HG03095 (cell line): ENCODE results near the gene CTSS.
"Not testable (repeated sequence)": the region's sequence is repeated elsewhere in the genome, so short reads cannot be mapped to it uniquely, and the experiment has no call there.

Experiments used
- ATAC-seq: cut with Tn5 transposase; IDR thresholded peaks from one replicate; pipeline ENCODE4 v1.9.1; 2021; ENCODE audit warnings: moderate library complexity; ENCODE audit not compliant: unreplicated experiment

The CTSS gene

GRCh38 chr1:150775931-150776505 lies 10.4 kb upstream of the CTSS start:
- not testable (repeated sequence) for ATAC-seq

DNA sequence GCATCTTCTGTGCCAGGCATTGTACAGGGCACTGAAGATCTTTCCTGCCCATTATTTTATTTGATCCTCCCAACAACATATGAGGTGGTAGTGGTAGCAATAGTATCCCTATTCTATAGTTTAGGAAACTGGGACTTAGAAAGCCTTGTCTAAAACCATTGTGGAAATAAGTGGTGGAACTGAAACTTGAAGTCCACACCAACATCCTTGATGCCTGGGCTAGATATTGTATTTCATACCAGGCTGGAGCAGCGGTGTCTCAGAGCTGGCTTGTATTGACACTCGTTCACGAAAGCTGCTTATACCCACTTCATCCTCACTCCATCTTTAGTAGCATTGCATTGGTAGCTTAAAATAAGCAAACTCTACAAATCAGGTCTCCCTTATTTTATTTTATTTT lies 9.7 kb upstream of the CTSS start:
- ATAC-seq = no peak

DNA sequence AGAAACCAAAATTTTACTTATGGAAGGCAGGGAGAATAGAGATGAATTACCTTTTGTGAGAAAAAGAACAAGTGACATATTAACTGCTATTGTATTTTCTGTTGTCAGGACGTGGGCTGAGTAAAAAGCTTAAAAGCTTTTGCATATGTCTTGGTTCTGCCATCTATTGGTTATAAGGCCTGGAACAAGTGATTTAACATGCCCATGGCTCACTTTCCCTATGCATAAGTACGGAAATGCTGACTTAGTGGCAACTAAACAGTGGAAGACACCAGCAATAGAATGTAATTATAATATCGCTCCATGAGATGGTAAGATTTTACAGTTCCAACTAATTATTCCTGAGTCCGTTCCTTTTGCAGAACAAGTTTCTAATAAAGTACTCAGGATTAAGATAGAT lies 6.7 kb upstream of the CTSS start:
- no peak for ATAC-seq

DNA sequence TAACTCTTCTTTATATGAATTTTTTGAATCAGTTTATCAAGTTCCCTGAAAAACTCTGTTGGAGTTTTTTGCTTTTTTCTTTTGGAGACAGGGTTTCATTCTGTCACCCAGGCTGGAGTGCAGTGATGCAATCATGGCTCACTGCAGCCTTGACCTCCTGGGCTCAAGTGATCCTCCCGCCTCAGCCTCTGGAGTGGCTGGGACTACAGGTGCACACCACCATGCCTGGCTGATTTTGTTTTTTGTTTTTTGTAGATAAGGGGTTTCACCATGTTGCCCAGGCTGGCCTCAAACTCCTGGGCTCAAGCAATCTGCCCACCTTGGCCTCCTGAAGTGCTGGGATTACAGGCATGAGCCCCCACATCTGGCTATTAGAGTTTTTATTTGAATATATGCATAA lies 2.1 kb upstream of the CTSS start:
- ATAC-seq = not testable (repeated sequence)

DNA sequence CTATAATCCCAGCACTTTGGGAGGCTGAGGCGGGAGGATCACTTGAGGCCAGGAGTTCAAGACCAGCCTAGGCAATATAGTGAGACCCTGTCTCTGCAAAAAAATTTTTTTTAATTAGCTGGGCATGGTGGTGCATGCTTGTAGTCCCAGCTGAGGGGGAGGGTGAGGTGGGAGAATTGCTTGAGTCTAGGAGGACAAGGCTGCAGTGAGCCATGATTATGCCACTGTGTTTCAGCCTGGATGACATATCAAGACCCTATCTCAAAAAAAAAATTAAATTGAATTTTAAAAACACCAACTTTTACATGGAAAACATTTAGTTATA lies 361 bp upstream of the CTSS start:
- ATAC-seq = peak; percentile 13

DNA sequence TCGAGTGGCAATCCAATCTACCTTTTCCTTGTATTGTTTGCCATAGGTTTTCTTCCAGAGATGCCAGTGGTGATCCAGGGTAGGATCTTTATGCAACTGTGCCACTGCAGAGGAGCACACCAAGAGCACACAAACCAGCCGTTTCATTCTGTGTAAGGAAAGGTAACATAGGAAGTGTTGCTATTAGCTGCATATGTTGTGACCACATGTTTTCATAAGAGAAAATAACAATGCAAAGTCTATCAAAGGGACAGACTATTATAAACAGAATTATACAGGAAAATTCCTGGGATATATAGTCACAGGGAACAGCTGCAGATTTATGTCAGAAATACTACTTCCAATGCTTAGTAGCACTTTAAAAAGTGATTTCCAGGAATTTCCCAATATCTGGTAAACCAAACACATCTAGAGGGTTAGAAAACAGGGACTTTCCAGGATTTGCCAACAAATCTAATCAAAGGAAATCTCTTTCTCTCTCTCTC lies 919 bp downstream of the CTSS start:
- no peak for ATAC-seq

DNA sequence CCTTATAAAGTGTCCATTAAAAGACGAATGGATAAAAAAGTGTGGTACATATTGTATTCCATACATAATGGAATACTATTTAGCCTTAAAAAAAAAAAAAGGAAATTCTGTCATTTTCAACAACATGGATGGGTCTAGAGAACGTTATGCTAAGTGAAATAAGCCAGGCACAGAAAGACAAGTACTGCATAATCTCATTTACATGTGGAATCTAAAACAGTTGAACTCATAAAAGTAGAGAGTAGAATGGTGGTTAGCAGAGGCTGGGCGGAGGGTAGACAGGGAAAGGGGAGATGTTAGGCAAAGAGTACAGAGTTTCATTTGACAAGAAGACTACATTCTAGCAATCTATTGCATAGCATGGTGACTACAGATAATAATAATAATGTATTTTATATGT lies 2.6 kb downstream of the CTSS start:
- ATAC-seq = no peak

- no peak for ATAC-seq
Measured at GRCh38 chr1:150762552-150762951, 3.0 kb downstream of the CTSS start.

GRCh38 chr1:150761801-150762200 lies 3.8 kb downstream of the CTSS start:
- no peak for ATAC-seq

- no peak for ATAC-seq
Measured at GRCh38 chr1:150760013-150760412, 5.6 kb downstream of the CTSS start.

DNA sequence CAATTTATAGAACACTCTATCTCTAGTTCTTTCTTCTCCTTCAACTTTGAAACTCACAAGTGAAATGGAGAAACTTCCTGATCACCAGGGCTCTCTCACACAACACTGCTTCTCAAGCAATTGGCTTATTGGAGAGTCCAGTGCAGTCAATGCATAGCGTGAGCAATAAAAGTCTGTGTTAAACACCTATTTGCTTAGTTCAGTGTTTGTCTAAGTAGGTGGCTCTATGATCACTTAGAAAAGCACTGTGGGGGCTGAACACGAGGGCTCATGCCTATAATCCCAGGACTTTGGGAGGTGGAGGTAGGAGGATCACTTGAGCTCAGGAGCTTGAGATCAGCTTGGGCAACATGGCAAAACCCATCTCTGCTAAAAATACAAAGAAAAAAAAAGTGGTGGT lies 12.2 kb downstream of the CTSS start:
- ATAC-seq = no peak

GRCh38 chr1:150751443-150751842 lies 14.1 kb downstream of the CTSS start:
- ATAC-seq = no peak

DNA sequence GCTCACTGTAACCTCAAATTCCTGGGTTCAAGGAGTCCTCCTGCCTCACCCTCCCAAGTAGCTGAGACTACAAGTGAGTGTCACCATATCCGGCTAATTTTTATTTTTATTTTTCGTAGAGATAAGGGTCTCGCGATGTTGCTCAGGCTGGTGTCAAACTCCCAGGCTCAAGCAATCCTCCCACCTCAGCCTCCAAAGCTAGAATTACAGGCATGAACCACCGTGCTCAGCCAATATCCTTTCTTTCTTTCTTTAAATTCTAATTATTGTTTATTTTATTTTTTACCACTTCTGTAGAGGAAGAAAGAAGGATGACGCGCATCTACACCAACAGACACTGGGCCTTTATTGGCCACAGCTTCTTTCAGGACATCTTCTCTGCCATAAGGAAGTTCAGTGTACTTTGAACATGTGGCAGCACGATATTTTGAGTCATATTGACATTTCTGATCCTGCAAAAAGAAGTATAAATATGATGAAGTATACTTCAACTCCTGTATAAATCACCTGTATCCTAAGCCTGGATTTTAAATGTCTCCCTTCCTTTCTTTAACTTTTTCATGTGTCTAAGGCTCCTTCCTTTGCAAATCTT lies 15.8 kb downstream of the CTSS start:
- ATAC-seq = no peak

GRCh38 chr1:150748878-150749719 lies 16.5 kb downstream of the CTSS start:
- no peak for ATAC-seq

- no peak for ATAC-seq
Measured at GRCh38 chr1:150730130-150730721, 35.4 kb downstream of the CTSS start.

DNA sequence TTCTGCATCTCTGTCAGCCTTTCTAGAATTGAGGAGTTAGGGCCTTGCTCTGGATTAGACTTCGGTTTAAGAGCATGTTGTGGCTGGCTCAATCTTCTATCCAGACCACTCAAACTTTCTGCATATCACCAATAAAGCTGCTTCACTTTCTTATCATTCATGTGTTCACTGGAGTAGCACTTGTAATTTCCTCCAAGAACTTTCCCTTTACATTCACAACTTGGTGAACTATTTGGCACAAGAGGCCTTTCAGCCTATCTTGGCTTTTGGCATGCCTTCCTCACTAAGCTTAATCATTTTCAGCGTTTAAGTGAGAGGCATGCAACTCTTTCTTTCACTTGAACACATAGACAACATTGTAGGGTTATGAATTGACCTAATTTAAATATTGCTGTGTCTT lies 41.2 kb downstream of the CTSS start:
- no peak for ATAC-seq

GRCh38 chr1:150720703-150721102 lies 44.9 kb downstream of the CTSS start, which contains the start of gene HORMAD1:
Gene HORMAD1, minus strand, starts transcription at chr1:150720895. Its CDS starts 1,390 bp downstream, at chr1:150719505.
- no peak for ATAC-seq

- ATAC-seq = no peak
Measured at GRCh38 chr1:150720098-150720497, 45.5 kb downstream of the CTSS start.

DNA sequence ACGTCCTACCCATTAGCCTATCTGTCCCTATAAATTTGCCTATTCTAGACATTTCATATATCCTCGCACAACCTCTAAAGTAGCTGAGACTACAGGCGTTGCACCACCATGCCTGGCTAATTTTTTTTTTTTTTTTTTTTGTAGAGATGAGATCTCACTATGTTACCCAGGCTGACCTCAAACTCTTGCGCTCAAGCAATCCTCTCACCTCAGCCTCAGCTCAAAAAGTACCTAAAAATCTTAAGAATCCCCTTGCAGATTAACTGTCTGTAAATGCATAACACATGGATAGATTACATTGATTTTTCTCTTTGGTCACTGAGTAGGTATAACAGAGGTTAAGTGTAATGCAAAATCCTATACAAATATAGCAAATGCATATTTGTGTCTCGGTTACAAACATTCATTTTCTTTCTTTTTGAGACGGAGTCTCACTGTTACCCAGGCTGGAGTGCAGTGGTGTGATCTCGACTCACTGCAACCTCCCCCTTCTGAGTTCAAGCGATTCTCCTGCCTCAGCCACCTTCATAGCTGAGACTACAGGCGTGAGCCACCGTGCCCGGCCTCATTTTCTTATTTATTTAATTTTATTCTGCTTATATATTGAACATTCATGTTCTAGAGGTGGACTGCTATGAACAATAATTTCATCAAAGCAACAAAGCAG lies 47.2 kb downstream of the CTSS start:
- no peak for ATAC-seq

DNA sequence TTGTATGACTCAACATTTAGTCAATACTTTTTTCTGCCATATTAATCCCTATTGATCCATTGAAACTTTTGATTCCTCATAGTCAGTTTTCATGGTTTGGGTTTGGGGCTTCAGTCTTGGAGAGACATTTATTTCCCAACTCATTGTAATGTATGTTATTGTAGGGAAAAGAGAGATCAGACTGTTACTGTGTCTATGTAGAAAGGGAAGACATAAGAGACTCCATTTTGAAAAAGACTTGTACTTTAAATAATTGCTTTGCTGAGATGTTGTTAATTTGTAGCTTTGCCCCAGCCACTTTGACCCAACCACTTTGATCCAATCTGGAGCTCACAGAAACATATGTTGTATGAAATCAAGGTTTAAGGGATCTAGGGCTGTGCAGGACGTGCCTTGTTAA lies 56.5 kb downstream of the CTSS start:
- not testable (repeated sequence) for ATAC-seq

GRCh38 chr1:150708595-150708994 lies 57.0 kb downstream of the CTSS start:
- ATAC-seq = no peak
